ENCODE data around the gene CDH4.

DNA sequence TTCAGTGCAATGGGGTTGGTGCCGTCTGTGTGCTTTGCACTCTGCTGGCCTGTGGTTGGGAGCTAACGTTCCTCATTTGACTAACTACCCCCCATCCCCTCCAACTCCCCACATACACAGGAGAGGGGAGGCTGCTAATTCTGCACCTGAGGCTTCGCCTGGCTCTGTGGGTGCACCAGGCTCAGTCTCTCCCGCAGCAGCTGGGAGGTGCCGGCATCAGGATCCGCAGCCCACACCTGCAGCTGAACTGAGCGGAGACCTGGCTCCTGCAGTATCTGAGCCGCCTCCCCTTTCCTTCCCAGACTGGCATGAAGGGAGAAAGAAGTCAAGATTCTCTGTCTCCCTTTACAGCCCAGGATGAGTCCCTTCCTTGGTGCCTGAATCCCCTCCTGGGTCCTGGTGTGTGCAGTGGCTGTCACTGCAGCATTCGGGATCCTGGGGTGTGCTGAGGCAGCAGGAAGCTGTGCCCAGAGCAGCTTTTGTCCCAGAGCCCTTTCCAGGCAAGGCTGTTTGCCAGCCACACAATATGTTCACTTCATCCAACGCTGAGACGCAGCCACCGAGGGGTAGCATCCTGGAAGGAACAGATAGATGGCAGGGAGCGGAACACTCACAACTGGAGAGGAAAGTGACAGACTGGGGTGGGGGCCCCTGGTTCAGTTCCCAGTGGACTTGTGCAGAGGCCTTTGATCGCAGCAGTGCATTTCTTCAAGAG is 70.2 kb downstream of the CDH4 start:
- TF ChIP-seq HDAC2 (IDR thresholded peaks at IDR 0.05; ENCODE audit: borderline replicate concordance in 1 of 2, low read depth in 2 of 2, low read length in 2 of 2) (no peak), KDM1A (IDR thresholded peaks at IDR 0.05; ENCODE audit: borderline replicate concordance, low read length) (no peak), EP300 (IDR thresholded peaks at IDR 0.05; ENCODE audit: borderline replicate concordance in 1 of 2, low read depth in 2 of 2, low read length in 2 of 2) (no peak), CREB1 (IDR thresholded peaks at IDR 0.05) (no peak), CEBPB (IDR thresholded peaks at IDR 0.05; ENCODE audit: low read depth, low read length) (no peak), EZH2 (IDR thresholded peaks at IDR 0.05; ENCODE audit: low read depth, low read length, severe bottlenecking) (no peak), MAFK (IDR thresholded peaks at IDR 0.05; ENCODE audit: low read depth, low read length) (no peak), POLR2A (IDR thresholded peaks at IDR 0.05; ENCODE audit: control extremely low read depth in 1 of 2, low read depth in 2 of 2, low read length in 2 of 2) (no peak), GABPA (IDR thresholded peaks at IDR 0.05; ENCODE audit: borderline replicate concordance, insufficient read depth, low read length) (no peak)
- TF ChIP-seq, protein P1, sequence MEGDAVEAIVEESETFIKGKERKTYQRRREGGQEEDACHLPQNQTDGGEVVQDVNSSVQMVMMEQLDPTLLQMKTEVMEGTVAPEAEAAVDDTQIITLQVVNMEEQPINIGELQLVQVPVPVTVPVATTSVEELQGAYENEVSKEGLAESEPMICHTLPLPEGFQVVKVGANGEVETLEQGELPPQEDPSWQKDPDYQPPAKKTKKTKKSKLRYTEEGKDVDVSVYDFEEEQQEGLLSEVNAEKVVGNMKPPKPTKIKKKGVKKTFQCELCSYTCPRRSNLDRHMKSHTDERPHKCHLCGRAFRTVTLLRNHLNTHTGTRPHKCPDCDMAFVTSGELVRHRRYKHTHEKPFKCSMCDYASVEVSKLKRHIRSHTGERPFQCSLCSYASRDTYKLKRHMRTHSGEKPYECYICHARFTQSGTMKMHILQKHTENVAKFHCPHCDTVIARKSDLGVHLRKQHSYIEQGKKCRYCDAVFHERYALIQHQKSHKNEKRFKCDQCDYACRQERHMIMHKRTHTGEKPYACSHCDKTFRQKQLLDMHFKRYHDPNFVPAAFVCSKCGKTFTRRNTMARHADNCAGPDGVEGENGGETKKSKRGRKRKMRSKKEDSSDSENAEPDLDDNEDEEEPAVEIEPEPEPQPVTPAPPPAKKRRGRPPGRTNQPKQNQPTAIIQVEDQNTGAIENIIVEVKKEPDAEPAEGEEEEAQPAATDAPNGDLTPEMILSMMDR (IDR thresholded peaks at IDR 0.05; ENCODE audit: control extremely low read depth in 1 of 3, insufficient read depth in 1 of 3, low read depth in 1 of 3, low read length in 3 of 3): no peak

Data from H1 (cell line).